GM18499 (cell line): ENCODE measurements around the gene FURIN.
"Not testable (repeated sequence)": the region's sequence is repeated elsewhere in the genome, so short reads cannot be mapped to it uniquely, and the experiment has no call there.

ENCODE experiments used
- ATAC-seq: cut with Tn5 transposase; IDR thresholded peaks from one replicate; pipeline ENCODE4 v1.9.1; 2021; ENCODE audit warnings: moderate number of reproducible peaks; ENCODE audit not compliant: insufficient read depth, unreplicated experiment

Gene FURIN

DNA sequence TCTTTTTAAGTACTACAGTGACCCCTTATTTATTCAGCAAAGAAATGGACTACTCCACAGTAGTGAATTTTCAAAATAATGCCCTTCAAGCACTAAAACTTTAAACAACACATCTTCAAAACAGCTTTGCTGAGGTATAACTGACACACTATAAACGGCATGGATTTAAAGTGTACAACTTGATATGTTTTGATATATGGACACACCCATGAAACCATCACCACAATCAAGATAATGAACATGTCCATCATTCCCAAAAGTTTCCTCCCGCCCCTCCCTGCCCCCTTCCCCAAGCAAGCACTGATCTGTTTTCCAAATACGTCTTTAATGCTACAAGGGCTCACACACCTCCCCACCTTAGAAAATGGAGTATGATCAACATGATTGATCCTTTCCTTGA lies 1.6 kb upstream of the FURIN start:
- ATAC-seq: no peak

DNA sequence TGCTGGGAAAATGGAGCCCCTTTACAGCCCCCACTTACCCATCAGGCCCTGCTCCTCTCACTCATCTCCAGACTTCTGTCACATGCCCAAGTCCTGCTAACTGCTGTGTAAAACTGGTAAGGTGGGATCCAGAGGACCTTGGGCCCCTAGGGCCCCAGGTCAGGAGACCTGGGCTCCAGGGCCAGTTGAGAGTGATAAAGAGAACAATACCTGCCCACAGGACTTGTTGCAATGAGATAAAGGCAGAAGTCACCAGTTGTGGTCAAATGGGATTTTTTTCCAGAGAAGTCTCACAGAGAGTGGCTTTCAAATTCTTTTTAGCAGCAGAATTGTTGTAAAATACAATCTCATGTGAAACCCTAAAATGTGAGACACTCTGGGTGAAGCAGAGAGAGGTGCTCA lies 753 bp downstream of the FURIN start:
- no peak for ATAC-seq

DNA sequence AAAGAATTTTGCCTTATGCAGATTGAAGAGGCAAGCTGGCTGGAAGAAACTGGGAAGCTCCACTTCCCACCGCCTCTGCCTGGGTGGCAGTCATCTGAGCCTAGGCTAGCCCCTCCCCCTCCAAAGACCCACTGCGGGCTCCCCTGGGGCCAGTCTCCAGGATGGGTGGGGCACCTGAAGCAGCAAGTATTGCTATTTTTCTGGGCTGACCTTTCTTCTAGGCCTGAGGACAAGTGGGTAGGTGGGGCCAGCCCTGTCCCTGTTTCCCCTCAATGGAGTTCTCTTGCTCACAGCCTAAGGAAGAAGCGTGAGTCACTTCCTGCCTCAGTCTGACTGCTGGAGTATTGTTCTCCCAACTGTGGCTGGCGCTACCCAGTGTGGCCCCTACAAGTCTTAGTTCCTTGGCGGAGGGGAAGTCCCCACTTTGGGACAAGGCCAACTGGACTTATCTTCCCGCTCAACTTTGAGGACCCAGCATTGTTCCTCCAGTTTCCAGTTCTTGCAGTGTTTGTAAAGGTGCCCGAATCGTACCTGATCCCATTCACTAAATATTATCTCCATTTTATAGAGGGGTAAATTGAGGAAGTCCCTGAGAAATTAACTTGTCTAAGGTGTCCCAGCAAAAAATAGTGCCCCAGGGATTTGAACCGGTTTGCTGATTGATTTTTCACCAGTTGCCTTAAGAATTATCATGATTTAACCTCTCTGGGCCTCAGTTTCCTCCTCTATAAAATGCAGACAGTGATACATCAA lies 1.4 kb downstream of the FURIN start:
- ATAC-seq: no peak

DNA sequence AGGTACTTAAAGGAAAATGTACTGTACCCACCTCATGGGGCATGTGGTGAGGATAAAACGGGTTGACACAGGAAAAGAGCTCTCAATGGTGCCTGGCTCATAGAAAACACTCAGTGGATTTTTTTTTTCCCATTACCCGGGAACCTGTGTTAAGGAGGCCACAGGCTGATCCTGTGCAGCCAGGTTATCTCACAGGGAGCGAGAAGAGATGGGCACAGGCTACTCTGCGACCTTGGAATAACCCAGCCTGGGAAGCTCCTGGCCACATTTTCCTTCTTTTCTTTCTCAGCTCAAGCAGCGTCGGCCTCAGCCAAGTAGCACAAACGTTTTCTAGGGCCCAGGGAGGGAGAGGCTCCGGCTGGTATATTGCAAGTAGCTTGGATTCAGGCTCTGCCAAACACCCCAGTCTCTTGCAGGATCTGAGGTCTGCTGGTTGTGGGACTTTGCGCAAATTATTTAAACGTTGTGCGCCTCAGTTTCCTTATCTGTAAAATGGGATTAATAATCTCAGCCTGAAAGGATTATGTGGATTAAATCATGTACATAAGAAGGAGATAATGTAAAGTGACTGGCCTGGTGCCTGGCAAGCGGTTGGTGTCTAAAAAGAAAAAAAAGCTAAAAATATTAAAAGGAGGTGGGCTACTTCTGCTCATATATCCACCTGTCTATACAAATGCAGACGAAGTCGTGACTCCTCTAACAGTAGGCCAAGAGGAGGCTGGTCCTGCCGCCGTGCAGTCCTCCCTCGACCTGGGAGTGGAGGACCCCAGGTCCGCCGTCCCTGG lies 2.2 kb downstream of the FURIN start:
- ATAC-seq: no peak

DNA sequence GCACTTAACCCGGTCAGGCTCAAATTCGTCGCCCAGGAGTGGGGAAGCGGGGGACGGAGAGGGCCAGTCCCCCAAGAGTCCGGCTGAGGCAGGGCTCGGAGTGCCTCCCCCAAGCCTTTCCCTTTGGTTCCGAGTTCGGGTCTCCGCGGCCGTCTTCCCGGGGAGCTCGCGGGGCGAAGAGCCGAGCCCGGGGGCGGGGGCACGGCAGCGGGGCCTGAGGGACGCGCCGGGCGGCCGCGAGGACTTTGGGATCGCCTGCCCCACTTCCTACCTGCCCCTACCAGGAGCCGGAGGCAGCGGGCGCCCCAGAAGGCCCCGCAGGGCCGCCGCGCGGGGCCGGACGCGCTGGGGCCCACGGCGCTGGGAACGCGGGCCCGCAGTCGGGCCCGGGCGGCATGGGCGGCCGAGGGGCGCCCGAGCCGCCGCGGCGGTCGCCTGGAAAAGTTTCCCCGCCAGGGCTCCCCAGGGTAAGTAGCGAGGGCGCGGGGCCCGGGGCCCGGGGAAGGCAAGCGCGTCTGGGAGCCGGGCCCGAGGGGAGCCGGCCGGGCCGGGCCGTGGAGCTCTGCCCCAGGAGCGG lies 2.8 kb downstream of the FURIN start:
- ATAC-seq: no peak

DNA sequence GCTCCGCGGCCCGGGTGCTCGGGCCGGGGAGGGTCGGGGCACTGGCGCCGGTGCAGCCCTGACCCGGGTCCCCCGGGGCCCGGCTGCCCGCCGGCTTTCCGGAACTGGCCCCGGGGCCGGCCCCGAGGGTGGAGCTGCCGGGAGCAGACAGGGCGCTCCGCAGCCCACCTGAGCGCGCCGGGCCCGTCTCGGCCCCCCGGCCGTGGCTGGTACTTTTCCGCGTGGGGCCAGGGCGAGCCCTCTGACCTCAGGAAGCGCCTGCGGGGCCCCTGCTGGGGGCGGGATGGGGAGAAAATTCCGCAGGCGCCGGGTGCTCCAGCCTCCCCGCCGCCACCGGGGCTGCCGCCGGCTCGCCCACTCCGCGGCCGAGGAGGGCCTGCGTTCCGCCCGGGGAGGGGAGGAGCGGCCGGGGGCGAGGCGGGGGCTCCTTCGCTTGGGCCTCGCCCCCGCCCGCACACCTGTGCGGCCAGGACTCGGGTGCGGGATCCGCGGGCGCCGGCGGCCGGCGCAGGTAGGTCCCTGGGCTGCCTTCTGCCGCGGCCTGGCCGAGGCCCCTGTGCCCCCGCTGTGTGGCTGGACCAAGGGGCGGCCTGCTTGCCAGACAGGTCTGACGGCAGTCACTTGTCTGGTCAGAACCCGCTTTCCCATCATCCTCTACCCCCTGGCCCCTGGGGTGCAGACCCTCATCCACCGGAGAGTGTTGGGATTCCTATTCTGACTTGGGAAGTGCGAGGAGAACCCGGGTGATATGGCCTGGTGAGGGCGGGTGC lies 3.5 kb downstream of the FURIN start:
- ATAC-seq: no peak

DNA sequence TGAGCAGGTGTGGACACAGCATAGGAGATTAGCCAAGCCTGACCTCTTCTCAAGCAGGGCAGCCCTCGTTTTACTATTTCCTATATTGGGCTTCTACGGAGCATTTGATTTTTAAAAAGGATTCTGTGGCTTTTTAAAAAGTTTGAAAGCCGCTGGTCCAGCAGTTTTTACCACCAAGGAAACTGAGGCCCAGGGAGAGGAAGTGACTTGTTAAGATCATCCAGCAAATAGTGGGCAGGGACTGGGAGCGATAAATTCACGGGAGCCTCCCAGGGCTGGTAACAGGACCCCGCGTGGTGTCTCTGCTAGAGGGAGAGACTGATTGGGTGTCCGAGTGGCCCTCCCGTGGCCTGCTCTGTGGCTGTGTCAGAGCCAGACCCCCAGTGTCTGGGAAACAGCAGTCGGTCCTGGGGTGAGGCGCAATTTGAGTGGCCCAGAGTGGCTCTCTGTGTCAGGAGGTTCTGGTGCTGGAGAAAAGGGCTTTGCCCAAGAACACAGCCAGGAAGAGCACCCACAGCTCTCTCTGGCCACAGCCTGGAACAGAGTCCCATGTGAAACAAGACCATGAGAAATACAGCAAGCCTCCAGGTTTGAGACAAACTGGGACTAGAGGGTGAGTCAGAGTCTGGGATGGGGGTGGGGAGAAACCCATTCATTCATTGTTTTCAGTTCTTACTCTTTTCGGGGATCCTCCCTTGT lies 4.2 kb downstream of the FURIN start:
- ATAC-seq: no peak

DNA sequence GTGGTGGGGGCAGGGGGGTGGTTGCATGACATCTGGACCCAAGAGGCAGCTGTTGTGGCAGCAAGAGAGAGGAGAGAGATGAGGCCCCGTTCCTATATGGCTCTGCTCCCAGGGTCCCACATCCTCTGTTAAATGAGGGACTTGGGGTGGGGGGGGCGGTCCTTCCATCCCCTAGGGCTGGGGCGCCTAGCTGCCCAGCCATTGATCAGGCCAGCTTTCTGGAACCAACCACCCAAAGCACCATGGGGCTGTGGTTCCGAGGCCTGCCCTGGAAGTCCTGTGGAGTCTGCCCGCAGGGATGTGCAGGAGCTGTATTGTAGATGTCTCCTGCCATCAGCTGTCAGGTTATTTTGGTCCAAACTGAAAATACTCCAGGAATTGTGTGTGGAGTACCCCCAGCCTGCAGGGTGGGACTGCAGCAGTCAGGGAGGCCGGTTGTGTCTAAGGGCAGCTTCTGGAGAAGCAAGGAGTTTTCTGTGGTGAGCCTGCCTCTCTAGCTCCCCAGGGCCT lies 5.2 kb downstream of the FURIN start:
- ATAC-seq: no peak

DNA sequence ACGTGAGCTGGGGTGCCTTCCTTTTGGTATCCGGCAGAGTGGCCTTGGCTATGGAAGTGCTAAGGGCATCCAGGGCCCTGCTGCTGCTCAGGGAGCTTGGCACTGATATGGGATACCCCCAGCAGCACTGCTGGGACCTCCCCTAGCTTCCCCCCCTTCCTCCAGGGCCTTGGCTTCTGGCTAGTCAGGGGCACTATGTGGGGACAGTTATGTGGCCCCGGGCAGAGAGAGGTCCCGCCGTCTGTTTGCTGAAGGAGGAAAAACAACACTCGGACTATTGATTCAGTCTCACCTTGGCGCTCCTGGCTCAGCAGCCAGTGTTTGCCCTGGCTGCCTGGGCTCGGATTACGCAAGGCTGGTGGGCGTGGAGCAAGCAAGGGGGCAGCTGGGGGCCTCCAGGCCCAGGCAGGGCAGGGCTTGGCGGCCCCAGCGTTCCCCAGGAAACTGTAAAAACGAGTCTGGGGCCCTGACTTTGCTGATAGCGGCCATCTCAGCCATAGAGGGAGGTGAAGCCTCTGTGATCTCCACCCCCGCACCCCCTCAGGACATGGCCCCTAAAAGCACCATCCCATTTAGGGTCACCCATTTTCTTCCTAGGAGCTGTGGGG lies 5.7 kb downstream of the FURIN start:
- no peak for ATAC-seq

DNA sequence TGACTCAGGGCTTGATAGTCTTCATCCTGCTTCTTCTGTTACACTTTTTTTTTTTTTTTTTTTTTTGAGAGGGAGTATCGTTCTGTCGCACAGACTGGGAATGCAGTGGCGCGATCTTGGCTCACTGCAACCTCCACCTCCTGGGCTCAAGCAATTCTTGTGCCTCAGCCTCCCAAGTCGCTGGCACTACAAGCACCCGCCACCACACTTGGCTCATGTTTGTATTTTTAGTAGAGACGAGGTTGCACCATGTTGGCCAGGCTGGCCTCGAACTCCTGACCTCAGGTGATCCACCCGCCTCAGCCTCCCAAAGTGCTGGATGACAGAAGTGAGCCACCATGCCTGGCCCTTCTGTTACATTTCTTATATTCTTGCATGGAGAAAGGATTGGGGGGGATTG lies 6.6 kb downstream of the FURIN start:
- ATAC-seq: not testable (repeated sequence)

DNA sequence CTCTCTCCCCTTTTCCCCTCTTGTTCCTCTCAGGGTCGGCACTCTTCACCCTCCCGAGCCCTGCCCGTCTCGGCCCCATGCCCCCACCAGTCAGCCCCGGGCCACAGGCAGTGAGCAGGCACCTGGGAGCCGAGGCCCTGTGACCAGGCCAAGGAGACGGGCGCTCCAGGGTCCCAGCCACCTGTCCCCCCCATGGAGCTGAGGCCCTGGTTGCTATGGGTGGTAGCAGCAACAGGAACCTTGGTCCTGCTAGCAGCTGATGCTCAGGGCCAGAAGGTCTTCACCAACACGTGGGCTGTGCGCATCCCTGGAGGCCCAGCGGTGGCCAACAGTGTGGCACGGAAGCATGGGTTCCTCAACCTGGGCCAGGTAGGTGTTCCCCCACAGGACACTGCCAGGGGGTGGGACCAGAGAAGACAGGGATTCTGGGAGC lies 7.2 kb downstream of the FURIN start:
- ATAC-seq: no peak

DNA sequence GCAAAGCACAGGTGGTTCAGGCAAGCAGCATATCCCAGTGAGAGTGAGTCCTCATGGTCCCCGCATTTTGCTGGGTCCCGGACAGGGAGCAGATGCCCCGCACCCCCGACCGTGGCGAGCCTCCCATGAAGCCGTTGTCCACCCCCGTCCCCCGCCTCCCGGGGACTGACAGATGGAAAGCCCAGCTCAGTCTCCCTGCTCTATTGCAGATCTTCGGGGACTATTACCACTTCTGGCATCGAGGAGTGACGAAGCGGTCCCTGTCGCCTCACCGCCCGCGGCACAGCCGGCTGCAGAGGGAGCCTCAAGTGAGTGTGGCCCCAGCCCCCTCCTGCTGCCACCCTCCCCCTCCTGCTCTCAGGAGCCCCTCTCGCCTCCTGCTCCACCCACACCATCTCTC lies 7.7 kb downstream of the FURIN start:
- ATAC-seq: no peak

DNA sequence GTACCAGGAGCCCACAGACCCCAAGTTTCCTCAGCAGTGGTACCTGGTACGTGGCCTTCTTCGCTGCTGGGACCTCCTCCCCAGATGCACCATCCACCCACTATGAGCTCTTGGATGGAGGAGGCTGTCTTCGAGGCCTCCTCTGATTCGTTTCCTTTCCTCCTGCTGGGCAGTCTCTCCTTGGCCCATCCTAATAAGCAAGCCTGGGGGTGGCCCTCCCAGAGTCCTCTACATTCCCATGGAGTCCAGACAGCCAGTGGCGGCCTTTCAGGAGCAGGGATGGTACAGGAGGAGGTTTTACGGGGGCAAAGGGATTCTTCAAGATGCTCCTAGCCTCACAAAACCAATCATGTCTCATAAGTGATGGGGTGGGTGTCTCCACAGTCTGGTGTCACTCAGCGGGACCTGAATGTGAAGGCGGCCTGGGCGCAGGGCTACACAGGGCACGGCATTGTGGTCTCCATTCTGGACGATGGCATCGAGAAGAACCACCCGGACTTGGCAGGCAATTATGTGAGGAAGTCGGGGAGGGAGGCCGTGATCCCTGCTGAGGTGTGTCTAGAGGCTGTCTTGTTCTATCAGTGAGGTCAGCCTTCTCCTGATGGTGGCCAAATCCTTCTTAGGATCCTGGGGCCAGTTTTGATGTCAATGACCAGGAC lies 8.3 kb downstream of the FURIN start:
- ATAC-seq: no peak

DNA sequence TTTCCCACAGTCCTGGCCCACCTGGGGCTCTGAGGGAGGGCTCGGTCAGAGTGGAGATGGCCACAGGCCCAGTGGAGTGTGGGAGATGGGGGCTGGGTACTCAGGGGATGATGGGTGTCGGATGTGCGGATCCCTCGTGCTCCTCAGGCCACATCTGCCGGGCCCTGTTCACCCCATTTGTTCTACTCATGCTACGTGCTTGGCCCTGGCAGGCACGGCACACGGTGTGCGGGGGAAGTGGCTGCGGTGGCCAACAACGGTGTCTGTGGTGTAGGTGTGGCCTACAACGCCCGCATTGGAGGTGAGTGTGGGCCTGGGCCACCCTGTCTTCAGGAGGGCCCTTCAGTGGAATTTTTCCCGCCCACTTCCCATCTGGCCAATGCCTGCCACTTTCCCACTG lies 8.9 kb downstream of the FURIN start:
- ATAC-seq: no peak

DNA sequence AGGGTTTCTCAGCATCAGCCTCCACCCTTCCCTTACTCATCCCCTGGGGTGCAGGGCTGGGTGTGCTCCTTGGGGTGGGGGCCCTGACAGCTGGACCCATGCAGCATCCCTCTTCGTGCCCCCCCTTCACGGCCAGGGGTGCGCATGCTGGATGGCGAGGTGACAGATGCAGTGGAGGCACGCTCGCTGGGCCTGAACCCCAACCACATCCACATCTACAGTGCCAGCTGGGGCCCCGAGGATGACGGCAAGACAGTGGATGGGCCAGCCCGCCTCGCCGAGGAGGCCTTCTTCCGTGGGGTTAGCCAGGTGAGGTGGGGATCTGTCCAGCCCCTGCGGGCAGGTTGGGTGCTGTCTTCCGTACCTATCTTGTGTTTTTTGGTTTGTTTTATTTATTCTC lies 9.6 kb downstream of the FURIN start:
- ATAC-seq: no peak

DNA sequence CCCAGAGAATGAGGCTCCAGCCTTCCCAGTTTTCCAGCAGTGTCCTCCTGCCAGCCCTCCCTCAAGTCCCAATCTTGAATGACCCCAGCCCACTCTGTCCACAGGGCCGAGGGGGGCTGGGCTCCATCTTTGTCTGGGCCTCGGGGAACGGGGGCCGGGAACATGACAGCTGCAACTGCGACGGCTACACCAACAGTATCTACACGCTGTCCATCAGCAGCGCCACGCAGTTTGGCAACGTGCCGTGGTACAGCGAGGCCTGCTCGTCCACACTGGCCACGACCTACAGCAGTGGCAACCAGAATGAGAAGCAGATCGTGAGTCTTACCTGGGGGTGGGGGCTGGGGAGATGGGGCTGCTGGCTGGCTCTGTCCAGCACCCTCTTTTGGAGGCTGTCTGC lies 10.3 kb downstream of the FURIN start:
- no peak for ATAC-seq

DNA sequence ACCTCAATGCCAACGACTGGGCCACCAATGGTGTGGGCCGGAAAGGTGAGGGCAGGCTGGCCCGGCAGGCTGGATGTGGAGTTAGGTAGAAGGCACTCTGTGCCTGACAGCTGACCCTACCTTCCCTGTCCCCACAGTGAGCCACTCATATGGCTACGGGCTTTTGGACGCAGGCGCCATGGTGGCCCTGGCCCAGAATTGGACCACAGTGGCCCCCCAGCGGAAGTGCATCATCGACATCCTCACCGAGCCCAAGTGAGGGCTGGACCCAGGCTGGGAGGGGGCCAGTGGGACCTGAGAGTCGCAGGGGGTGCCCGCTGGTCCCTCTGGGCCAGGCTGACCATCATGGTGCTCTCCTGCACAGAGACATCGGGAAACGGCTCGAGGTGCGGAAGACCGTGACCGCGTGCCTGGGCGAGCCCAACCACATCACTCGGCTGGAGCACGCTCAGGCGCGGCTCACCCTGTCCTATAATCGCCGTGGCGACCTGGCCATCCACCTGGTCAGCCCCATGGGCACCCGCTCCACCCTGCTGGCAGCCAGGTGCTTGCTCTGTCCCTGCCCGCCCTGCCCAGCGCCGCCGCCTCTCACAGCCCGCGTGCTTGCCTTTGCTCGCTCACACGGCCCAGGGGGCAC lies 11.5 kb downstream of the FURIN start:
- no peak for ATAC-seq

DNA sequence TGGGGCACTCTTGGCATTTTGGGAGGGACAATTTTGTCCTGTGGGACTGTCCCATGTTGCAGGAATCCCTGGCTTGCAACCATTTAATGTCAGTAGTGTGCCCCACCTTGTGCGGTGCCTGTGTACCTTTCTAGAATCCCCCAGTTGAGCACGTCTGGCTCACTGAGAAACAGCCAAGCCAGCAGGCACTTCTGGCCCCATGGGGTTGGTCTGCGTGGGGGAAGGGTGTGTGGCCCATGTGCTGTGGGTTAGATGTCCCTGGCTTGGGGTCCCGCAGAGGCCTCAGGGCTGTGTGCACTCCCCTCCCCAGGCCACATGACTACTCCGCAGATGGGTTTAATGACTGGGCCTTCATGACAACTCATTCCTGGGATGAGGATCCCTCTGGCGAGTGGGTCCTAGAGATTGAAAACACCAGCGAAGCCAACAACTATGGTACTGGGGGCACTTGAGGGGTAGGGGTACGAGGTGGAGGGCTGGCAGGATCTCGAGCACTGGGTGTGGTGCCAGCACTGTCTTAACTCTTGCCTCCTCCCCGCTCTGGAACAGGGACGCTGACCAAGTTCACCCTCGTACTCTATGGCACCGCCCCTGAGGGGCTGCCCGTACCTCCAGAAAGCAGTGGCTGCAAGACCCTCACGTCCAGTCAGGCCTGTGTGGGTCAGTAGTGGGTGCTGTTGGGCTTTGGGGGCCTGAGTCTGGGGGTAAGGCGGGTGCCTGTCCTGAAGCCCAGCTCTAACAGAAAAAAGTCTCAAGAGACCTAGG lies 12.2 kb downstream of the FURIN start:
- ATAC-seq: no peak
